Stimulated activated naive CD8-positive, alpha-beta T cell treated with anti-CD3 and anti-CD28 coated beads, Interleukin-15, Interleukin-2, amounts not matched to agents 100 U/mL and 50 U/mL, for 24 hours (primary cell): ENCODE results near the gene RAD51B.
A peak's percentile ranks its signal among the peaks of the same experiment; 100 is the strongest.

Experiments used
- ATAC-seq: fragments of 150-1000 bp; cut with Tn5 transposase; one replicate; pipeline ENCODE4 v1.10.0; 2021
- DNase-seq: peaks from one replicate; pipeline ENCODE4 v3.0.0; 2021

Gene RAD51B

DNA sequence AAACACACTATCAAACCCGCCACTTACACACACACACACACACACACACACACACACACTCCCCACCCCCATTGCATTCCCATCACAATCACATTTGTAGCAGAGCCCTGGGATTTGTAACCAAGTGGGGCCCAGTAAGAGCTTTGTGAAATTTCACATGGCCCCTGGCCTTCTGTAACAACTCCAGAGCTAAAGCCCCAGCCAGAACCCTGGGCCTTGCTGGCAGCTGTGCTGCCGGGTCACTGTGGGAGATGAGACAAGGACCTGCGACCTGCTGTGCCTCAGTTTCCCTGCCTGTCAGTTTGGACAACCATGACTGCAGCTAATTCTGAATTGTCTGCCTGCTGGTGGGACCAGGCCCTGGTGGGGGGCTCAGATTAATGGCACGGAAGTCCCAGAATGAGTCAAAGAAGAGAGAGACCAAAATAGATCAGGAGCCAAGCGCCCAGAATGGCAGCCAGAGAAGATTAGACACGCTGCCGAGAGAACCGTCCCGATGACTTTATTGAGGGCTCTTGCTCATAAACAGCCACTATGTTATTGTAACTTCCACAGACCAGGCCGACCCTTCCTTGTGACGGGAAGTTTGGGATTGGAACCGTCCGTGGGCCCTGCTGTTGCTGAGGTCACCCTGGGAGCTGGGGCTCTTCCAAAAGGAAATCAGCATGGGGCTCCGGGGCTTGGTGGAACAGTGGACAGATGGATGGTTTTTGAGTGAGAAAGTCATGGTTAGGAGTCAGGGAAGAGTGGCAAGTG, 850.2 kb downstream of the RAD51B start:
- DNase-seq (no peak), ATAC-seq (no peak)

GRCh38 chr14:68670359-68670715, 850.8 kb downstream of the RAD51B start:
- ATAC-seq (no peak), DNase-seq (no peak)

GRCh38 chr14:68671909-68672308, 852.3 kb downstream of the RAD51B start:
- no peak for ATAC-seq

DNA sequence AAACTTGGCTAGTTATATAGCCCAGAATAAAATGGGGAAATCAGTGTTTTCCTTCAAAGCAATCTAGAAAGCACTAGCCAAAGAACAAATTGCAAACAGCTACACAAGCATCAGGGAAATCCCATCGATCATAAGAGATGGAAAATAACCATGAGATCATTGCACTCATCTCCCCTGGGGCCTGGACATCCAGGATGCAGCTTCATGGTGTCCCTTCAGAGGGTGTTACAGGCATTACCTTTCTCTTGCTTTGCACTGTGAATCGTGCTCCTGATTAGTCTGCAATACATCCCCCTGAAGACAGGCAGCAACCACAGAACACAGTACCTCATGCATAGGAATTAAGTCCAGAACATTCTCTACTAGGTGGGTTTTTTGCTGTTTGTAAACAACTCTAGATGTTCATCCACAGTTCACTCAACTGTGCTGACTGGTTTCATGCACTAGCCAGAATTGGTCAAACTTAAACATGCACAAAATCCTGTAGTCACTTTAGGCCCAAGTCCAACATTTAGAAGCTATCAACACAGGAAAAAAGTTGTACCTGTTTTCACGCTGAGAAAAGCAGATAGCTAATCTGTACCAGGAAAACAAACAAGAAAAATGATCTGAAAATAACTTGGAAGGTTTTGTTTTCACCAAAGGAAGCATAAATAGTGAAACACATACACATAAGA, 853.2 kb downstream of the RAD51B start:
- no peak for ATAC-seq
- DNase-seq = no peak

More at GRCh38 chr14:68671909-68672308, 852.3 kb downstream of the RAD51B start:
- DNase-seq = no peak

DNA sequence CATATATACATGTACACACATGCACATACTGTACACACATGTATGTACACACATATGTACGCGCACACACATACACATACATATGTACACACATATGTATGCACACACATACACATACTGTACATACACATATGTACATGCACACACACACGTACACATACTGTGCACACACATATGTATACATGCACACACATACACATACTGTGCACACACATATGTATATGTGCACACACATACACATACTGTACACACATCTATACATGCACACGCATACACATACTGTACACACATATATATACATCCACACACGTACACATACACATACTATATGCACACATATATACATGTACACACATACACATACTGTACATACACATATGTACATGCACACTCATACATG, 853.9 kb downstream of the RAD51B start:
- no peak for ATAC-seq

DNA sequence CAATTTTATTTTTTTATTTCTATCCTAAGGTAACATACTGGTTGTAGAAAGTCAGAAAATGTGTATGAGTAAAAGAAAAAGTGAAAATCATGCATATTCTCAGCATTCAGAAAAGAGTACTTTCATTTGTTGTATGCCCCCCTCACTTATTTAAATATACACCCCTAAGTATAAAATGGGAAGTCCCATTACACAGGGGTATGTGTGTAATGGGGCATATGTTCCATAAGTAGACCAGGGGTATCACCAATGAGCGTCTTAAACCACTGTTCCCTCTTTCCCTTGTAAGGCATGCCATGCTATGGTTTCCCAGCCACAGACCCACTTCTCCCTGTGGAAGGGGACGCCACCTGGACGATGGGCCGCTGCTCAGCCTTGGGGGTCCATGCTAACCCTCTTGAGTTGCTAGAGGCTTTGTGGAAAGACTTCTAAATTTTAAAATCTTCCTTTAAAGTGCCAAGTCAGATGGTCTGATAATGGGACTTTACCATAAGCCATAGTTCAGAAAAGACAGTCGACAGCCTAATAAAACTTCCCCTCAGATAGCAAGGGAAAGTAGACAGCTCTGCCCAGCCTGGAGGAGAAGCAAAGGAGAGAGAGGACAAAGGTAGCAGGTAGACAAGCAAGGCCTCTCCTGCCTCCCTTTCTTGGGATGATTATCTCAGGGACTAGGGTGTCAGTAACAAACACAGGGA, 855.1 kb downstream of the RAD51B start:
- peak; percentile 65 for ATAC-seq
- no peak for DNase-seq

More for the DNA sequence above, 853.9 kb downstream of the RAD51B start:
- no peak for DNase-seq

DNA sequence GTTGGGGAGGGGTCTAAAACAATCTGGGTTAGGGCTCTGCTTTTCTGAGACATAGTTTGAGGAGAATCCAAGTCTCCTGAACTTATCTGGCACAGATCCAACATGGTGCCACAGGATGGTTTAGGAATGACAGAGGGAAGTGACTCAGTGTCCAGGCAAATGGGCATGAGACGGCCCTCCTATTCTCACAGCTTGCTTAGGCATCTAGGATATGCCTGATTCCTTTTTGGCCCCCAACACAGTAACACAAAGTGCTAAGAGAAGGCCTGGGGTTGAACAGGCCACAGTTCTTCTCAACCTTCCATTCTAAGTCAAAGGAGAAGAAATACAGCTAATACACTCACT, 855.6 kb downstream of the RAD51B start:
- DNase-seq (no peak), ATAC-seq (no peak)

DNA sequence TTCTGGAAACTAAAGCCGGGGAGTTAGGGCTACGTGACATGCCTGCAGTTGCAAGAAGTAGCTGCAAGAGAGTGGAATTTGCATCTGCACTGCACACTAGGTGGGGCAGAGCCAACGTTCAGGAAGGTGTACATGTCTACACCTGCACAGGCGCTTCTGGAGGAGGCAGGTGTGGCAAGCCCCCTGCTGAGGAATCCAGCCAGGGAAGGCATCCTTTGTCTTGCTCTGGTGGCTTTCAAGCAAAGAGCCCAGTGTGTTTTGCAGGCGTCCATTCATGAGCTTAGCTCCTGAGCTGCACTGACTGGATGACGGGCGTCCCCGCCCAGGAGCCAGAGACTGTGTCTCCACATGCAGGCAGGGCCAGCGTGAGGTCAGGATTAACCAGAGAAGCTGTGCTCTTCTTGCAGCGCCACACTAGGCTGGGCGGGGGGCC, 856.9 kb downstream of the RAD51B start:
- DNase-seq = no peak
- no peak for ATAC-seq

GRCh38 chr14:68677476-68677875, 857.9 kb downstream of the RAD51B start:
- DNase-seq = no peak

DNA sequence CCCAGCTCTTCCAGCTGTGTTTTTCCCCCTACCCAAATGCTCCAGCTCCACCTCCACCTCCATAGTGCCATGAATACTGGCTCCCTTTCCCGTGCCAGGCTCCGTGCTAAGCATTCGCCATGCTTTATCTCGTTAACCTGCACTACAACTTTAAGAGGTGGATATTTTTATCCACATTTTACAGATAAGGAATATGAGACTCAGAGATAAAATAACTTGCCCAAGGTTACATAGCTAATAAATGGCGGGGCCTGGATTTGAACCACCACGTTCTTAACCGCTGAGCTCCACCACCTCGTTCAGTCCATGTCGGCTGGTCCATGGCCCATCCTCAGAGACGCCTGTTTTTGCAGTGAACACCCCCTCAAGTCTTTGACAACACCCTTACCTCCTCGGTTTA, 858.3 kb downstream of the RAD51B start:
- DNase-seq (no peak), ATAC-seq (no peak)

More at GRCh38 chr14:68677476-68677875, 857.9 kb downstream of the RAD51B start:
- no peak for ATAC-seq

DNA sequence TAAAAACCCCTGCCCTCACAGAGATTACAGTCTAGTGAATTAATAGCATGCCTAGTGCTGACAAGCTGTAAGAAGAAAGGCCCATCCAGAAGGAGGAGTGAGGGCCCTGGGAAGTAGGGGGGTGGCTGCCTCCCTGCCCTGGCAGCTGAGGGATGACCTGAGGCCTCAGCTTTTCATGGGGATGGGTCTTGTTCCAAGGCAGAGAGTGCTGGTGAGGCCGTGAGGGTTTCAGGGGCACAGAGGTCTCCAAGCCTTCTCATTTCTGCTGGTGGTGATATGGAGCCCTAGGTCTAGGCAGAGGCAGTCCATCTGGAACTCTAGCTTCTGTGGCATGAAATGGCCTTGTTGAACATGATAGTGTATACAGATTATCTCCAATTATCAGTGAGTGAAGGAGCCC, 858.9 kb downstream of the RAD51B start:
- ATAC-seq (no peak), DNase-seq (no peak)

- no peak for DNase-seq
- ATAC-seq = no peak
These were observed 859.7 kb downstream of the RAD51B start for GRCh38 chr14:68679301-68679700.

GRCh38 chr14:68679746-68680467, 860.3 kb downstream of the RAD51B start:
- no peak for ATAC-seq

DNA sequence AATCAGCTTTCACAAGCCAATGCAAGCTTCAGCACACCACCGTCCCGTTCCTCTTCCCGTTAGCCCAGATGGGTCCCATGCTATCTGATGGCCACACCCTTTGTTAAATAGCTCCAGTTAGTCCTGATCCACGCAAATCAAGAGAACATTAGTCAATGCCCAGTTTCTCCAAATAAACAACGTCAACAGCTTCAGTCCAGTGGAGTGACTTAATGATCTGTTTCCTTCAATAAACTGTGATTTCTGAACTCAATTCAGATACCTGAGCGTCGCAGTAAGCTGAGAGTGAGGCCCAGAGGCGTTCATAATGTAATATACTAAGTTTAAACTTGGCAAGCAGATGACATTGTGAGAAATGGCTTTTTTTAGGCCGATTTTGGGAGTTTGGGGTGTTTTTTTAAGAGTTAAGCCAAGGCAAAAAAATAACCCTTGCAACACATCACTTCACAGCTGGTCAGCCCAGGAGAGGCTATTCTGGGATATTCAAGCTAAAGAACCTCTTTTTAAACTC, 861.0 kb downstream of the RAD51B start:
- no peak for ATAC-seq
- DNase-seq = no peak

More at GRCh38 chr14:68679746-68680467, 860.3 kb downstream of the RAD51B start:
- DNase-seq = no peak

DNA sequence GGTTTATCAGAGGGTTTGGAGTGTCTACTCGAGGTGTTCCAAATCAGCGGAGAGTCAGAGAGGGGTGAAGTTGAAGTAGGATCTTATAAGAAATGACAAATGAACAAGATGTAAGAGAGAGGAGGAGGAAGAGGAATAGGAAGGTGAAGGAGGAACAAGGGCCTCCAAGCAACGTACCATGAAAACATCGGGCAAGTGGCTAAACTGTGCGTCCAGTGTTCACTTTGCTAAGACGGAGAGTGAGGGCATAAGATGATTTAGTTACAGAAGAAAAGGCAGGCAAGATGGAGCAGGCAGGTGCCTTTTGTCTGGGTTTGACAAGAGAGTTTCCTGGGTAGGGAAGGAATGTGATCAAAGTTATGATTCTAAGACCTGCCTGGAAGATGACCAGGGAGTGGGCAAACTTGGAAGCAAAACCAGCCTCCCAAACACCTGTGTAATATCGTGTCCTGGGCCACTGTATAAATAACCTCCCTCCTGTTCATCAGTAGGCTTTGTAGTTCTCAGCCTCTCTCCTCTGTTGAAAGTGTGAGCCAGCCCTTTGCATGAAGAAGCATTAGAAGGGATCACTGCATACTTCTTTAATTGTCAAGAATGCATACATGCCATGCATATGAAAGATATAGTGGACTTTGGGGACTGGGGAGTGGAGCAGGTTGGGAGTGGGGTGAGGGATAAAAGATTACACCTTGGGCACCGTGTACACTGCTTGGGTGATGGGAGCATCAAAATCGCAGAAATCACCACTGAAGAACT, 861.9 kb downstream of the RAD51B start:
- DNase-seq (no peak), ATAC-seq (no peak)

GRCh38 chr14:68682166-68683103, 862.9 kb downstream of the RAD51B start:
- peak; percentile 25 for ATAC-seq
- DNase-seq = no peak

GRCh38 chr14:68683326-68683725, 863.7 kb downstream of the RAD51B start:
- DNase-seq (no peak), ATAC-seq (no peak)

GRCh38 chr14:68684466-68685418, 865.2 kb downstream of the RAD51B start:
- DNase-seq (no peak), ATAC-seq (no peak)
